Mesenchymal stem cell (in vitro differentiated cells and primary cell): Measurements from ENCODE around the gene PRKAA2.

Experiments used
- DNase-seq: peaks from one replicate; pipeline ENCODE4 v3.0.0-alpha.2; 2013
- H2AFZ ChIP-seq: one replicate; pipeline ENCODE4 v1.6.1; 2013; ENCODE audit warnings: low read depth, mild to moderate bottlenecking, control low read depth, inconsistent platforms, low read length, moderate library complexity
- H2AK5ac ChIP-seq: 2 replicates; pipeline ENCODE4 v1.6.1; 2013; ENCODE audit warnings: low read length, moderate library complexity, mild to moderate bottlenecking, inconsistent platforms; ENCODE audit not compliant: severe bottlenecking
- H2BK120ac ChIP-seq: one replicate; pipeline ENCODE4 v1.6.1; 2013; ENCODE audit warnings: low read depth, mild to moderate bottlenecking, inconsistent platforms, low read length, moderate library complexity
- H2BK12ac ChIP-seq, 2 experiments: one replicate each; pipeline ENCODE4 v1.6.1; 2013; ENCODE audit warnings: inconsistent platforms in 2 of 2, low read length in 2 of 2, mild to moderate bottlenecking in 2 of 2, moderate library complexity in 2 of 2, control low read depth in 1 of 2
- H2BK15ac ChIP-seq: one replicate; pipeline ENCODE4 v1.6.1; 2013; ENCODE audit warnings: mild to moderate bottlenecking, low read depth, inconsistent platforms; ENCODE audit not compliant: poor library complexity, severe bottlenecking
- H2BK5ac ChIP-seq: 2 replicates; pipeline ENCODE4 v1.6.1; 2013; ENCODE audit warnings: low read depth, mild to moderate bottlenecking, low read length, control low read depth, inconsistent platforms; ENCODE audit not compliant: poor library complexity, severe bottlenecking
- H3K14ac ChIP-seq, 2 experiments: one replicate each; pipeline ENCODE4 v1.6.1; 2013; ENCODE audit warnings: inconsistent platforms in 2 of 2, low read length in 2 of 2, control low read depth in 1 of 2, mild to moderate bottlenecking in 1 of 2, moderate library complexity in 1 of 2
- H3K18ac ChIP-seq, 2 experiments: one replicate each; pipeline ENCODE4 v1.6.1; 2013; ENCODE audit warnings: inconsistent platforms in 2 of 2, low read length in 2 of 2, control low read depth in 1 of 2, low read depth in 1 of 2, mild to moderate bottlenecking in 1 of 2
- H3K23ac ChIP-seq, 2 experiments: one replicate each; pipeline ENCODE4 v1.6.1; 2013; ENCODE audit warnings: inconsistent platforms in 2 of 2, low read length in 2 of 2, mild to moderate bottlenecking in 2 of 2, moderate library complexity in 2 of 2, control low read depth in 1 of 2
- H3K27ac ChIP-seq: 2 replicates; pipeline ENCODE4 v1.5.1; 2013; ENCODE audit warnings: mild to moderate bottlenecking, moderate library complexity, low read length, control low read depth, inconsistent platforms; ENCODE audit not compliant: poor library complexity, severe bottlenecking
- H3K27me3 ChIP-seq, 2 experiments: 2 replicates each; pipeline versions ENCODE4 v1.6.1 to v1.7.0; 2013; ENCODE audit warnings: low read length in 2 of 2, mild to moderate bottlenecking in 2 of 2, moderate library complexity in 2 of 2, control low read depth in 1 of 2, inconsistent platforms in 1 of 2; ENCODE audit not compliant: control insufficient read depth in 1 of 2, insufficient read depth in 1 of 2
- H3K36me3 ChIP-seq, 2 experiments: 2 replicates each; pipeline versions ENCODE4 v1.6.1 to v1.7.0; 2013; ENCODE audit warnings: low read length in 2 of 2, control low read depth in 1 of 2, inconsistent platforms in 1 of 2, low read depth in 1 of 2, mild to moderate bottlenecking in 1 of 2; ENCODE audit not compliant: insufficient read depth in 2 of 2, control insufficient read depth in 1 of 2
- H3K4ac ChIP-seq, 2 experiments: one replicate each; pipeline ENCODE4 v1.6.1; 2013; ENCODE audit warnings: inconsistent platforms in 2 of 2, low read length in 2 of 2, mild to moderate bottlenecking in 2 of 2, moderate library complexity in 2 of 2, control low read depth in 1 of 2, low read depth in 1 of 2
- H3K4me1 ChIP-seq: 2 replicates; pipeline ENCODE4 v1.6.1; 2013; ENCODE audit warnings: low read depth, low read length, control low read depth; ENCODE audit not compliant: control insufficient read depth, insufficient read depth
- H3K4me2 ChIP-seq: 2 replicates; pipeline ENCODE4 v1.6.1; 2013; ENCODE audit warnings: low read length, mild to moderate bottlenecking, inconsistent platforms; ENCODE audit not compliant: poor library complexity, severe bottlenecking
- H3K4me3 ChIP-seq, 2 experiments: 2 replicates each; pipeline versions ENCODE4 v1.5.1 to v1.7.0; 2013; ENCODE audit warnings: low read length in 2 of 2, mild to moderate bottlenecking in 2 of 2, control low read depth in 1 of 2, low read depth in 1 of 2; ENCODE audit not compliant: insufficient read depth in 1 of 2
- H3K79me1 ChIP-seq: replicated peaks from 2 replicates; pipeline ENCODE4 v1.6.1; 2013; ENCODE audit warnings: mild to moderate bottlenecking, control low read depth, low read length, inconsistent platforms; ENCODE audit not compliant: poor library complexity, severe bottlenecking
- H3K9ac ChIP-seq: 2 replicates; pipeline ENCODE4 v1.7.0; 2013; ENCODE audit warnings: mild to moderate bottlenecking, low read length, moderate library complexity
- H3K9me3 ChIP-seq: 2 replicates; pipeline ENCODE4 v1.7.0; 2013; ENCODE audit warnings: mild to moderate bottlenecking, low read length; ENCODE audit not compliant: control insufficient read depth
- H4K8ac ChIP-seq: one replicate; pipeline ENCODE4 v1.6.1; 2013; ENCODE audit warnings: inconsistent platforms, mild to moderate bottlenecking, low read length, moderate library complexity
- H4K91ac ChIP-seq: one replicate; pipeline ENCODE4 v1.6.1; 2013; ENCODE audit warnings: mild to moderate bottlenecking, low read length, inconsistent platforms
- WGBS: methylation state at CpG from one replicate; pipeline ENCODE4 v1.1.7; 2013; ENCODE audit warnings: mixed read lengths; 5-methylcytosine and 5-hydroxymethylcytosine counted together

PRKAA2 gene

GRCh38 chr1:56709995-56710394 is 64.9 kb downstream of the PRKAA2 start:
- Histone ChIP-seq H2BK15ac (no peak overlapping the region), H3K36me3 (peaks cover 0 to 3% of the 10 kb centered on the region in 2 experiments), H3K27me3 (no peaks in the 10 kb centered on the region), H4K8ac (no peak overlapping the region), H3K9me3 (no peaks in the 10 kb centered on the region), H2BK120ac (no peak overlapping the region), H2AK5ac (peak overlapping the region; percentile 80), H3K4me1 (no peaks in the 10 kb centered on the region), H3K23ac (no peak overlapping the region), H3K18ac (no peak overlapping the region), H3K4me2 (no peak overlapping the region), H3K27ac (peak overlapping the region; percentile 47), H3K79me1 (no peaks in the 10 kb centered on the region), H3K4ac (no peak overlapping the region), H2BK12ac (no peak overlapping the region), H2AFZ (no peak overlapping the region), H4K91ac (no peak overlapping the region), H2BK5ac (no peak overlapping the region), H3K4me3 (no peak overlapping the region), H3K9ac (peak overlapping the region; percentile 31), H3K14ac (no peak overlapping the region)
- 65% methylated on average over 2 of the region's 2 CpGs for WGBS
- DNase-seq: no peak

- Histone ChIP-seq H4K8ac (no peak overlapping the region), H2AK5ac (no peak overlapping the region), H2AFZ (no peak overlapping the region), H3K4me2 (no peak overlapping the region), H3K4me3 (no peak overlapping the region), H2BK5ac (no peak overlapping the region), H3K4ac (no peak overlapping the region), H4K91ac (no peak overlapping the region), H3K4me1 (no peaks in the 10 kb centered on the region), H3K9me3 (no peaks in the 10 kb centered on the region), H3K14ac (no peak overlapping the region), H3K27me3 (no peaks in the 10 kb centered on the region), H3K36me3 (peaks cover 0 to 3% of the 10 kb centered on the region in 2 experiments), H3K18ac (no peak overlapping the region), H3K27ac (no peak overlapping the region), H2BK12ac (no peak overlapping the region), H2BK120ac (no peak overlapping the region), H3K9ac (no peak overlapping the region), H3K23ac (no peak overlapping the region), H2BK15ac (no peak overlapping the region), H3K79me1 (no peaks in the 10 kb centered on the region)
- DNase-seq: peak; percentile 68
These were observed 65.5 kb downstream of the PRKAA2 start for GRCh38 chr1:56710646-56711045.

- H3K23ac ChIP-seq: no peak overlapping the region
- 63% methylated on average over 1 of the region's 1 CpG for WGBS
- H3K79me1 ChIP-seq: no peaks in the 10 kb centered on the region
- no peaks in the 10 kb centered on the region for H3K27me3 ChIP-seq
- no peak overlapping the region for H4K8ac ChIP-seq
- H2AK5ac ChIP-seq: no peak overlapping the region
- no peak overlapping the region for H3K14ac ChIP-seq
- H3K9me3 ChIP-seq: no peaks in the 10 kb centered on the region
- no peak overlapping the region for H2AFZ ChIP-seq
- H3K36me3 ChIP-seq: peaks cover 0 to 3% of the 10 kb centered on the region in 2 experiments
- no peak for DNase-seq
- no peak overlapping the region for H3K4me2 ChIP-seq
- no peak overlapping the region for H2BK120ac ChIP-seq
- H2BK12ac ChIP-seq: no peak overlapping the region
- H4K91ac ChIP-seq: no peak overlapping the region
- H3K9ac ChIP-seq: no peak overlapping the region
- no peak overlapping the region for H3K27ac ChIP-seq
- H3K4me1 ChIP-seq: no peaks in the 10 kb centered on the region
- no peak overlapping the region for H3K4ac ChIP-seq
- no peak overlapping the region for H3K4me3 ChIP-seq
- H2BK15ac ChIP-seq: no peak overlapping the region
- no peak overlapping the region for H2BK5ac ChIP-seq
- H3K18ac ChIP-seq: no peak overlapping the region
These were observed 67.0 kb downstream of the PRKAA2 start for GRCh38 chr1:56712150-56712549.

- H4K91ac ChIP-seq: no peak overlapping the region
- H2BK12ac ChIP-seq: no peak overlapping the region
- no peak overlapping the region for H2AK5ac ChIP-seq
- H3K27ac ChIP-seq: no peak overlapping the region
- H3K4me3 ChIP-seq: no peak overlapping the region
- no peak overlapping the region for H3K18ac ChIP-seq
- no peak overlapping the region for H2BK5ac ChIP-seq
- no peaks in the 10 kb centered on the region for H3K79me1 ChIP-seq
- H3K27me3 ChIP-seq: no peaks in the 10 kb centered on the region
- H2BK15ac ChIP-seq: no peak overlapping the region
- no peak overlapping the region for H3K23ac ChIP-seq
- H2BK120ac ChIP-seq: no peak overlapping the region
- no peak overlapping the region for H3K4ac ChIP-seq
- WGBS: 100% methylated on average over 1 of the region's 1 CpG
- no peak overlapping the region for H3K9ac ChIP-seq
- H3K14ac ChIP-seq: no peak overlapping the region
- DNase-seq: no peak
- H2AFZ ChIP-seq: no peak overlapping the region
- no peaks in the 10 kb centered on the region for H3K36me3 ChIP-seq
- no peaks in the 10 kb centered on the region for H3K9me3 ChIP-seq
- H3K4me2 ChIP-seq: no peak overlapping the region
- H3K4me1 ChIP-seq: no peaks in the 10 kb centered on the region
- H4K8ac ChIP-seq: no peak overlapping the region
These were observed 68.0 kb downstream of the PRKAA2 start for GRCh38 chr1:56713112-56713511.
